Measurements from ENCODE around the gene BUD13. TPM values are rescaled to one million over a fixed set of nuclear protein-coding genes. Genes with fewer than 3 reads are reported as not detected.

BUD13 gene
- polyA plus RNA-seq, 2 of the 4 experiments (the other 2 are of a cell fraction): 9.8 to 16.2 TPM

GRCh38 chr11:116732271-116733042 lies 40.3 kb downstream of the BUD13 start:
- TF ChIP-seq CTCF (IDR thresholded peaks at IDR 0.05): peak; percentile 54
- no peak for TF ChIP-seq MYC (IDR thresholded peaks at IDR 0.05; ENCODE audit: borderline replicate concordance, low read length)
- TF ChIP-seq HMGXB4 (CRISPR knock-in tag; IDR thresholded peaks at IDR 0.05; ENCODE audit: borderline replicate concordance): no peak
- no peak for TF ChIP-seq EP300 (IDR thresholded peaks at IDR 0.05)
- peak; percentile 30 to 39; a peak in 2 of 5 replicates for TF ChIP-seq RAD21 (conservative IDR thresholded peaks at IDR 0.05 in 1 of 2, IDR thresholded peaks at IDR 0.05 in 1 of 2)
- H3K4me1 ChIP-seq: no peaks in the 10 kb centered on the region
- no peaks in the 10 kb centered on the region for H3K9me3 ChIP-seq
- H3K4me2 ChIP-seq: no peak overlapping the region
- ATAC-seq (peak; percentile 84 to 94), FAIRE-seq (no peak), DNase-seq (ENCODE audit: low read depth in 1 of 2, low spot score in 1 of 2) (peak; percentile 62 to 67)
- POLR2A ChIA-PET: interaction anchor here (1.1 kb wide), 1 partner anchor 55 kb away, joined by 3 read pairs; no protein-coding TSS in a partner anchor
- 31% methylated on average over 15 of the region's 25 CpGs for WGBS (ENCODE audit: missing lambda C conversion rate)
- CTCF ChIA-PET: interaction anchor here (0.6 to 3.6 kb wide), 22 partner anchors 10 to 871 kb away, joined by 3 to 31 read pairs (median 4); no protein-coding TSS in a partner anchor
- no peak overlapping the region for H3K27ac ChIP-seq
- H3K4me3 ChIP-seq: no peak overlapping the region

DNA sequence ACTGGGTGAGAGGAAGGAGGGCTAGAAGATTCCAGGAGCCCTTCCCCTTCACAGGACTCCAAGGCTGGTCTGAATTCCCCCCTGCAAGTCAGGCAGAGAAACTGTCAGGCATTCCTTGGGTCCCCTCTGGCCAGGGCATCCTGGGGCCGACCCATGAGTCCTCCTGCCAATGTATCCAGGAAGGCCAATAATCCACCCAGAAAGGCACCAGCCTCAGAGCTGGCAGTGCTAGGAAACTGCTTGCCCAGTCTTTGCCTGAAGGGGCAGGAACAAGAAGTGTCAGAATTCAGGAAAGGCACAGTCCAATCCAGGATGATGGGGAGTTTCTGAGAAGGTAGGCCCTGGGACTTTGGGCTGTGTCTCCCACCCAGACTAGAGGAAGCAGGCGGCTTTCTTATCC lies 41.0 kb downstream of the BUD13 start:
- Histone ChIP-seq H3K4me3 (no peak overlapping the region), H3K9me3 (no peaks in the 10 kb centered on the region), H3K4me1 (no peaks in the 10 kb centered on the region), H3K27ac (no peak overlapping the region), H3K4me2 (no peak overlapping the region)
- no peak for DNase-seq (ENCODE audit: low read depth in 1 of 2, low spot score in 1 of 2)
- TF ChIP-seq FOSB (CRISPR knock-in tag; IDR thresholded peaks at IDR 0.05): no peak
- TF ChIP-seq ZFP36 (IDR thresholded peaks at IDR 0.05; ENCODE audit: borderline replicate concordance, partially characterized antibody): no peak
- TF ChIP-seq MAZ (IDR thresholded peaks at IDR 0.05; ENCODE audit: borderline replicate concordance, low read depth, low read length): no peak
- TF ChIP-seq TFCP2L1 (CRISPR knock-in tag; IDR thresholded peaks at IDR 0.05): no peak
- no peak for TF ChIP-seq MAFK (IDR thresholded peaks at IDR 0.05; ENCODE audit: partially characterized antibody)
- no peak for TF ChIP-seq SREBF2 (IDR thresholded peaks at IDR 0.05)
- TF ChIP-seq CTCF (IDR thresholded peaks at IDR 0.05): no peak
- no peak for TF ChIP-seq CBX2 (IDR thresholded peaks at IDR 0.05; ENCODE audit: borderline replicate concordance, low read depth)
- no peak for TF ChIP-seq USF2 (IDR thresholded peaks at IDR 0.05)
- TF ChIP-seq POLR2A (IDR thresholded peaks at IDR 0.05; ENCODE audit: low read length): no peak
- no peak for TF ChIP-seq HOXB13 (CRISPR knock-in tag; IDR thresholded peaks at IDR 0.05; ENCODE audit: low read depth)
- TF ChIP-seq KDM5A (IDR thresholded peaks at IDR 0.05): no peak
- no peak for TF ChIP-seq HOXA7 (CRISPR knock-in tag; IDR thresholded peaks at IDR 0.05)
- TF ChIP-seq TP53 (CRISPR knock-in tag; IDR thresholded peaks at IDR 0.05): no peak
- TF ChIP-seq POLR2AphosphoS2 (conservative IDR thresholded peaks at IDR 0.05; ENCODE audit: low read length): no peak
- TF ChIP-seq KDM1A (IDR thresholded peaks at IDR 0.05; ENCODE audit: low read depth): no peak
- TF ChIP-seq GATA3 (IDR thresholded peaks at IDR 0.05; ENCODE audit: borderline replicate concordance): no peak
- TF ChIP-seq RFX5 (IDR thresholded peaks at IDR 0.05): no peak
- TF ChIP-seq HMGXB4 (CRISPR knock-in tag; IDR thresholded peaks at IDR 0.05; ENCODE audit: borderline replicate concordance): no peak
- FAIRE-seq: no peak
- 78% methylated on average over 2 of the region's 2 CpGs for WGBS (ENCODE audit: missing lambda C conversion rate)
- POLR2A ChIA-PET: no interaction called here
- no peak; a peak in 1 of 6 replicates for ATAC-seq
- CTCF ChIA-PET: interaction anchor here (0.8 to 3.6 kb wide), 12 partner anchors 9 to 497 kb away, joined by 3 to 31 read pairs (median 6); no protein-coding TSS in a partner anchor
